ENCODE measurements around the gene MT4.

- TF ChIP-seq, protein P1, sequence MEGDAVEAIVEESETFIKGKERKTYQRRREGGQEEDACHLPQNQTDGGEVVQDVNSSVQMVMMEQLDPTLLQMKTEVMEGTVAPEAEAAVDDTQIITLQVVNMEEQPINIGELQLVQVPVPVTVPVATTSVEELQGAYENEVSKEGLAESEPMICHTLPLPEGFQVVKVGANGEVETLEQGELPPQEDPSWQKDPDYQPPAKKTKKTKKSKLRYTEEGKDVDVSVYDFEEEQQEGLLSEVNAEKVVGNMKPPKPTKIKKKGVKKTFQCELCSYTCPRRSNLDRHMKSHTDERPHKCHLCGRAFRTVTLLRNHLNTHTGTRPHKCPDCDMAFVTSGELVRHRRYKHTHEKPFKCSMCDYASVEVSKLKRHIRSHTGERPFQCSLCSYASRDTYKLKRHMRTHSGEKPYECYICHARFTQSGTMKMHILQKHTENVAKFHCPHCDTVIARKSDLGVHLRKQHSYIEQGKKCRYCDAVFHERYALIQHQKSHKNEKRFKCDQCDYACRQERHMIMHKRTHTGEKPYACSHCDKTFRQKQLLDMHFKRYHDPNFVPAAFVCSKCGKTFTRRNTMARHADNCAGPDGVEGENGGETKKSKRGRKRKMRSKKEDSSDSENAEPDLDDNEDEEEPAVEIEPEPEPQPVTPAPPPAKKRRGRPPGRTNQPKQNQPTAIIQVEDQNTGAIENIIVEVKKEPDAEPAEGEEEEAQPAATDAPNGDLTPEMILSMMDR (IDR thresholded peaks at IDR 0.05), result no peak
- TF ChIP-seq POLR2A (IDR thresholded peaks at IDR 0.05), result no peak
Measured at GRCh38 chr16:56530872-56531271, 34.0 kb upstream of the MT4 start.

Data from heart left ventricle (tissue), 13 donors.